ENCODE measurements around the gene ASB5.
"Not testable (repeated sequence)": the region's sequence is repeated elsewhere in the genome, so short reads cannot be mapped to it uniquely, and the experiment has no call there.

Gene ASB5

DNA sequence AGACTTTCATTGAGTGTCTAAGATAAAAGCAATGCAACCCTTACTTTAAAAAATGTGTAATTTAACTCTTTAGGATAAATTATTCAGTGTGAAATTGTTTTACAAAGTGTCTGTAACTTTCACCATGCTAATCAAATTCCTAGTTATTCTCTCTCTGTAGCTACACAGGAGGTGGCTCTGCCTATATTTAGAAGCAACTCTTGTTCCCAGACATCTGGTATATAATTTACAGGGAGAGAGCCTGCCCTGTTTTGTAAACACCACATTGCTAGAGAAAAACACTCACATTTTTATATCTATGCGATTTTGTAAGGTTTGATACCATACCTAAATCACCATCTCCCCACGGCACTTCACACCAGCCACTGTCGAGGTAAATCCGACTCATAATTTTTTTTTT is 38.2 kb downstream of the ASB5 start:
- no peak overlapping the region for H3K4me3 ChIP-seq (ENCODE audit: low read depth, low read length)
- DNase-seq (ENCODE audit: low read depth): no peak
- TF ChIP-seq, protein P1, sequence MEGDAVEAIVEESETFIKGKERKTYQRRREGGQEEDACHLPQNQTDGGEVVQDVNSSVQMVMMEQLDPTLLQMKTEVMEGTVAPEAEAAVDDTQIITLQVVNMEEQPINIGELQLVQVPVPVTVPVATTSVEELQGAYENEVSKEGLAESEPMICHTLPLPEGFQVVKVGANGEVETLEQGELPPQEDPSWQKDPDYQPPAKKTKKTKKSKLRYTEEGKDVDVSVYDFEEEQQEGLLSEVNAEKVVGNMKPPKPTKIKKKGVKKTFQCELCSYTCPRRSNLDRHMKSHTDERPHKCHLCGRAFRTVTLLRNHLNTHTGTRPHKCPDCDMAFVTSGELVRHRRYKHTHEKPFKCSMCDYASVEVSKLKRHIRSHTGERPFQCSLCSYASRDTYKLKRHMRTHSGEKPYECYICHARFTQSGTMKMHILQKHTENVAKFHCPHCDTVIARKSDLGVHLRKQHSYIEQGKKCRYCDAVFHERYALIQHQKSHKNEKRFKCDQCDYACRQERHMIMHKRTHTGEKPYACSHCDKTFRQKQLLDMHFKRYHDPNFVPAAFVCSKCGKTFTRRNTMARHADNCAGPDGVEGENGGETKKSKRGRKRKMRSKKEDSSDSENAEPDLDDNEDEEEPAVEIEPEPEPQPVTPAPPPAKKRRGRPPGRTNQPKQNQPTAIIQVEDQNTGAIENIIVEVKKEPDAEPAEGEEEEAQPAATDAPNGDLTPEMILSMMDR (IDR thresholded peaks at IDR 0.05; ENCODE audit: control insufficient read depth, extremely low read depth, insufficient read depth): no peak

DNA sequence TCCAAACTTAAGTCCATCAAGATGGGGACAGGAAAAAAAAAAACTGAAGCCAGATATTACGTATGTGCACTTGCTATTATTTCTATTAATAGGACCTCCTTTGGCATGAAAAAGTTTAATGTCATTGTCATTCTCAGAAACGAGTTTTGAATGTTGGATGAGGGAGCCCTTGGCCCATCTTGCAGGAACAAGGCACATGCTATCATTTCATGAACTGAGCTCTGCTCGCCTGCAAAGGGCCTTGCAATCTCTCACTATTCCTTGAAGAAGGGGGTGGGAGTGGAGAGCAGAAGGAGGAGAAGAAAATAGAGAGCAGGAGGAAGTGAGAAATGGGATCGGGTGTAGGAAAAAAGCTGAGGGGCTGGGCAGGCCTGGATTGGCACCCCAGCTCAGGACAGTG is 39.4 kb downstream of the ASB5 start:
- no peak overlapping the region for H3K4me3 ChIP-seq (ENCODE audit: low read depth, low read length)
- TF ChIP-seq, protein P1 (IDR thresholded peaks at IDR 0.05; ENCODE audit: control insufficient read depth, extremely low read depth, insufficient read depth): no peak
- DNase-seq (ENCODE audit: low read depth): no peak

DNA sequence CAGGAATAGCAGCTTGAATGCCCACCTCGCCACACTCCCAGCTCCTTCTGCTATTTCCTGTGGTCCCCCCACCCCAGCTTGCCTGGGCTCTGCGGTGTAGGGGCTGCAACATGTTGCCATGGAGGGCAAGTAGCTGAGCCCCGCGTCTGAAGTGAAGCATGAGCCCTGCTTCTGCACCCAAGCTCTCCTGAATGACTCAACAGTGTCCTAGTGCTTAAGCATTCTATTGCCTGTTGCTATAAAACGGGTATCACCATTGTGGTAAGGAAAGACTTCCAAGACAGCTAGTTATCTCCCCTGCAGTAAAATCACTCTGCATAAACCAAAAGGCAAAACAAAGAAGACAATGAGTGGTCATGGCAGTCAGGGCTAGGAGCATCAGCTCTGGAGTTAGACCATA is 42.3 kb downstream of the ASB5 start:
- TF ChIP-seq, protein P1 (IDR thresholded peaks at IDR 0.05; ENCODE audit: control insufficient read depth, extremely low read depth, insufficient read depth): no peak
- DNase-seq (ENCODE audit: low read depth): no peak
- H3K4me3 ChIP-seq (ENCODE audit: low read depth, low read length): no peak overlapping the region

DNA sequence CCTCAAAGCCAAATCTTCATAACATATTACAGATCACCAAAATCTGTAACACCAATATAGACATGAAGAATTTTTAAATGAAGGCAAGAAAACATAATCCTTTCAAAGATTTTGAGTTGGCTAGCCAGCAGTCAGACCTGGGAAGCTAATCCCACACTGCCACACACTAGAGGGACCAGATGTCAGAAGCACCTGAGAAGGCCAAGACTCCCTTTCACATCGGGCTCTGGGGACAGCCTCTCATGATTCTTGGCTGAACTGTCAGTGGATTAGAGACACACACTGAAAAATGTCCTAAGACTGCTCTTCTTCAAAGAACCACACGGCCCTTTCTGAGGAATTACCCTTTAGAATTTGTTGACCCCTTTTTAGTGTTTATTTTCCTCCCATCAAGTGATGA is 45.5 kb downstream of the ASB5 start:
- no peak for DNase-seq (ENCODE audit: low read depth)
- TF ChIP-seq, protein P1 (IDR thresholded peaks at IDR 0.05; ENCODE audit: control insufficient read depth, extremely low read depth, insufficient read depth): no peak
- no peak overlapping the region for H3K4me3 ChIP-seq (ENCODE audit: low read depth, low read length)

DNA sequence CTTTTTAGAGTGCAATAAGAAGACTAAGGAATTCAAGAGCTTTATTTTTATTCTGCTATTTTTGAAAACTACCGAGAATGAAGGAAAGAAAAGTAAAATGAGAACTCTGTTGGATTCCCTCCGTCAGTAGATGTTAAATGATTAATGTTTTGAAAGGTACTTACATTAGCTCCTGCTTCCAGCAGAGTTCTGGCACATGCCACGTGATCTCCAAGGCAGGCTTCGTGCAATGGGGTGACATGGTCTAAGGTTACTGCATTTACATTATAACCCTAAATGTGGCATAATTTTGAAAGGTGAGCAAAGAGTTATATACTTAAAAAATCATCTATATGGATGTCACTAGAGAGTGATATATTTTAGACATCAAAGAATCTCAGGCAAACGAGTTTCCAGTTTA is 46.9 kb downstream of the ASB5 start:
- no peak for DNase-seq (ENCODE audit: low read depth)
- TF ChIP-seq, protein P1 (IDR thresholded peaks at IDR 0.05; ENCODE audit: control insufficient read depth, extremely low read depth, insufficient read depth): no peak
- H3K4me3 ChIP-seq (ENCODE audit: low read depth, low read length): no peak overlapping the region

DNA sequence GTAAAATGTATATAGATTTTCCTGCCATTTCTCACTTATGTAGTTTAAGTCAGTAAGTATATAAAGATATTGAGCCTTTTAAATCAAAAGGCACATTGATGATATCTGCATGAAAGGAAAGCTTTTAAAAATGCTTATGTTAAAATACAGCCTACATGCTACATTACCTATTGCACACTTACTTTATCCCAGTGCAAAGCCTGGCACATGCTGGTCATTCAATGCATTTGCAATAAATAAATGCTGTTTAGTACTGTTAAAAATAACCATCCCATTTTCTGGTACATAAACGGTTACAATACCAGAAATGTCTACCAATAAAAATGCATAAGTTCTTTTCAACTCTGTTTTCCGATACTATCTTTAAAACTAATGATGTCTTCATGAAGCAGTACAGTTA is 51.5 kb downstream of the ASB5 start:
- DNase-seq (ENCODE audit: low read depth): no peak
- H3K4me3 ChIP-seq (ENCODE audit: low read depth, low read length): no peak overlapping the region
- TF ChIP-seq, protein P1 (IDR thresholded peaks at IDR 0.05; ENCODE audit: control insufficient read depth, extremely low read depth, insufficient read depth): 0 out of 2 replicates have a peak, but pooled peaks have one; percentile 5

DNA sequence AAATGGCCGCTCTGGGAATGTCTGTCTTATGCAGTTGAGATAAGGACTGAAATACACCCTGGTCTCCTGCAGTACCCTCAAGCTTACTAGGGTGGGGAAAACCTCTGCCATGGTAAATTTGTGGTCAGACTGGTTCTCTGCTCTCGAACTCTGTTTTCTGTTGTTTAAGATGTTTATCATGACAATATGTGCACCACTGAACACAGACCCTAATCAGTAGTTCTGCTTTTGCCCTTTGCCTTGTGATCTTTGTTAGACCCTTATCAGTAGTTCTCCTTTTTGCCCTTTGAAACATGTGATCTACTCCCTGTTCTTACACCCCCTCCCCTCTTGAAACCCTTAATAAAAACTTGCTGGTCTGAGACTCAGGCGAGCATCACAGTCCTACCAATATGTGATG is 56.7 kb downstream of the ASB5 start:
- H3K4me3 ChIP-seq (ENCODE audit: low read depth, low read length); DNase-seq (ENCODE audit: low read depth): not testable (repeated sequence)
